Activated B cell treated with CpG ODN at 0.5 μM for 24 hours (primary cell): ENCODE measurements around the gene MKNK1. TPM values are rescaled to one million over a fixed set of nuclear protein-coding genes. Genes with fewer than 3 reads are reported as not detected.
A peak's percentile ranks its signal among the peaks of the same experiment; 100 is the strongest.

Source experiments
- ATAC-seq: fragments of 200-7000 bp; cut with Tn5 transposase; one replicate; pipeline ENCODE4 v1.10.0; 2021; ENCODE audit warnings: low read depth, mild to moderate bottlenecking, moderate library complexity
- CTCF ChIA-PET: fragments of 350-600 bp; sonication (Branson Sonifier 250); formaldehyde crosslinking; loops from one replicate; lab custom pipeline; 2021; ENCODE audit warnings: antibody characterized with exemption; lab: Charles Lee
- POLR2A ChIA-PET: fragments of 350-600 bp; sonication (Branson Sonifier 250); formaldehyde crosslinking; loops from one replicate; lab custom pipeline; 2021; ENCODE audit warnings: antibody characterized with exemption; lab: Charles Lee
- DNase-seq: peaks from one replicate; pipeline ENCODE4 v3.0.0; 2022
- H3K27ac Mint-ChIP-seq: one replicate; pipeline ENCODE4 v1.8.0; 2020; ENCODE audit warnings: mixed read lengths
- H3K27me3 Mint-ChIP-seq: one replicate; pipeline ENCODE4 v1.8.0; 2021; ENCODE audit warnings: mixed read lengths
- H3K36me3 Mint-ChIP-seq: one replicate; pipeline ENCODE4 v1.8.0; 2021; ENCODE audit warnings: low read depth, mixed read lengths
- H3K4me1 Mint-ChIP-seq: one replicate; pipeline ENCODE4 v1.8.0; 2021; ENCODE audit warnings: mixed read lengths
- H3K4me3 Mint-ChIP-seq: one replicate; pipeline ENCODE4 v1.8.0; 2020; ENCODE audit warnings: mild to moderate bottlenecking, mixed read lengths
- H3K9me3 Mint-ChIP-seq: one replicate; pipeline ENCODE4 v1.8.0; 2020; ENCODE audit warnings: mixed read lengths
- intact Hi-C: fragments of 100-400 bp; cut with micrococcal nuclease; formaldehyde crosslinking; loops from one replicate; pipeline ENCODE4 v1.15.1; 2024
- total RNA-seq: library from RNA; stranded (reverse); gene quantifications from 2 replicates; pipeline ENCODE4 v1.2.3, GENCODE V29; 2022
- TF ChIP-seq, protein P1 (sequence below): fragments of 200-600 bp; IDR thresholded peaks from one replicate; pipeline ENCODE4 v1.8.0; 2022; ENCODE audit warnings: antibody characterized with exemption, mild to moderate bottlenecking

MKNK1 gene
- total RNA-seq, 1 donor from 2014 or later, result 45.0 TPM

- peaks cover 39% of the 10 kb centered on the region for H3K27me3 Mint-ChIP-seq
- no peak overlapping the region for H3K4me3 Mint-ChIP-seq
- DNase-seq, result no peak
- ATAC-seq, result peak; percentile 42
- H3K36me3 Mint-ChIP-seq, result no peaks in the 10 kb centered on the region
- peaks cover 5% of the 10 kb centered on the region for H3K4me1 Mint-ChIP-seq
- TF ChIP-seq, protein P1, sequence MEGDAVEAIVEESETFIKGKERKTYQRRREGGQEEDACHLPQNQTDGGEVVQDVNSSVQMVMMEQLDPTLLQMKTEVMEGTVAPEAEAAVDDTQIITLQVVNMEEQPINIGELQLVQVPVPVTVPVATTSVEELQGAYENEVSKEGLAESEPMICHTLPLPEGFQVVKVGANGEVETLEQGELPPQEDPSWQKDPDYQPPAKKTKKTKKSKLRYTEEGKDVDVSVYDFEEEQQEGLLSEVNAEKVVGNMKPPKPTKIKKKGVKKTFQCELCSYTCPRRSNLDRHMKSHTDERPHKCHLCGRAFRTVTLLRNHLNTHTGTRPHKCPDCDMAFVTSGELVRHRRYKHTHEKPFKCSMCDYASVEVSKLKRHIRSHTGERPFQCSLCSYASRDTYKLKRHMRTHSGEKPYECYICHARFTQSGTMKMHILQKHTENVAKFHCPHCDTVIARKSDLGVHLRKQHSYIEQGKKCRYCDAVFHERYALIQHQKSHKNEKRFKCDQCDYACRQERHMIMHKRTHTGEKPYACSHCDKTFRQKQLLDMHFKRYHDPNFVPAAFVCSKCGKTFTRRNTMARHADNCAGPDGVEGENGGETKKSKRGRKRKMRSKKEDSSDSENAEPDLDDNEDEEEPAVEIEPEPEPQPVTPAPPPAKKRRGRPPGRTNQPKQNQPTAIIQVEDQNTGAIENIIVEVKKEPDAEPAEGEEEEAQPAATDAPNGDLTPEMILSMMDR, result no peak
- CTCF ChIA-PET, result no interaction called here
- no peaks in the 10 kb centered on the region for H3K9me3 Mint-ChIP-seq
- intact Hi-C loops, result loop anchor here (5.0 kb wide), 1 partner anchor 103 kb away; no protein-coding TSS in a partner anchor
- no peak overlapping the region for H3K27ac Mint-ChIP-seq
- POLR2A ChIA-PET, result no interaction called here
Measured at GRCh38 chr1:46549697-46550681, 54.1 kb downstream of the MKNK1 start.

- H3K27ac Mint-ChIP-seq, result no peak overlapping the region
- intact Hi-C loops, result loop anchor here (5.0 kb wide), 1 partner anchor 100 kb away; no protein-coding TSS in a partner anchor
- TF ChIP-seq, protein P1, result no peak
- peaks cover 56% of the 10 kb centered on the region for H3K27me3 Mint-ChIP-seq
- ATAC-seq (no peak), DNase-seq (no peak)
- H3K36me3 Mint-ChIP-seq, result no peaks in the 10 kb centered on the region
- CTCF ChIA-PET, result interaction anchor here (0.6 to 0.9 kb wide), 2 partner anchors 13 to 19 kb away, joined by 3 read pairs; a partner anchor contains a TSS
- H3K4me1 Mint-ChIP-seq, result peaks cover 5% of the 10 kb centered on the region
- no peaks in the 10 kb centered on the region for H3K9me3 Mint-ChIP-seq
- POLR2A ChIA-PET, result no interaction called here
- no peak overlapping the region for H3K4me3 Mint-ChIP-seq
Measured at GRCh38 chr1:46547481-46548383, 56.3 kb downstream of the MKNK1 start.

DNA sequence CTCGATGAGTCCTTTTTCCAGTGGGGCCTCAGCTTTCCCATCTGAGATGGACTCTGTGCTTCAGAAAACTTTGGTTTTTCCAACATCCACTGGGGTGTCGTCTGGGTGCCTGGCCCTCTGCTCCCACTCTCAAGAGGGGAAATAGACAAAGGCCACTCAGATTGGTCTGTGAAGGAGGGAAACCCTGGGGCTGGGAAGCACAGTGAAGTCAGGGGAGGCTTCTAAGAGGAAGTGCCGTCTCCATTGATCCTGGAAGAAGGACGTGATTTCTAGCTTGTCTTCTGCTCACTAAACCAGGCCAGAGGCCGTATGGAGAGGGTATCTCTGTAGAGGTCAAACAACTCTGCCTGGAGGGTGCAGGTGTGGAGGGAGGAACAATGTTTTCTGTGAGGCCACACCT lies 57.9 kb downstream of the MKNK1 start:
- H3K9me3 Mint-ChIP-seq, result no peaks in the 10 kb centered on the region
- TF ChIP-seq, protein P1, result no peak
- intact Hi-C loops, result loop anchor here (5.0 kb wide), 1 partner anchor 99 kb away; no protein-coding TSS in a partner anchor
- ATAC-seq, result no peak
- H3K27ac Mint-ChIP-seq, result no peak overlapping the region
- no peak overlapping the region for H3K4me3 Mint-ChIP-seq
- peaks cover 5% of the 10 kb centered on the region for H3K4me1 Mint-ChIP-seq
- ChIA-PET POLR2A (no interaction called here), CTCF (no interaction called here)
- H3K36me3 Mint-ChIP-seq, result no peaks in the 10 kb centered on the region
- peaks cover 62% of the 10 kb centered on the region for H3K27me3 Mint-ChIP-seq
- DNase-seq, result no peak

GRCh38 chr1:46545784-46546183 lies 58.3 kb downstream of the MKNK1 start:
- TF ChIP-seq, protein P1, result no peak
- Mint-ChIP-seq H3K9me3 (no peaks in the 10 kb centered on the region), H3K4me3 (no peak overlapping the region), H3K36me3 (no peaks in the 10 kb centered on the region), H3K4me1 (peaks cover 5% of the 10 kb centered on the region), H3K27ac (no peak overlapping the region), H3K27me3 (peaks cover 62% of the 10 kb centered on the region)
- ChIA-PET POLR2A (no interaction called here), CTCF (no interaction called here)
- intact Hi-C loops, result loop anchor here (5.0 kb wide), 1 partner anchor 98 kb away; no protein-coding TSS in a partner anchor
- no peak for ATAC-seq
- no peak for DNase-seq
